Measurements from ENCODE around the gene GRAMD1A. TPM values are rescaled to one million over a fixed set of nuclear protein-coding genes. Genes with fewer than 3 reads are reported as not detected.

The GRAMD1A gene
- total RNA-seq, 2 experiments from 2014 or later: 84.2 to 124 TPM

GRCh38 chr19:34957830-34958751 lies 42.0 kb upstream of the GRAMD1A start:
- ChIA-PET CTCF (ENCODE audit: unreplicated experiment) (no interaction called here), POLR2A (no interaction called here)
- peaks cover 14% of the 10 kb centered on the region for H3K9me3 ChIP-seq (ENCODE audit: low read length)
- H3K27ac ChIP-seq (ENCODE audit: low read depth, low read length, poor library complexity, severe bottlenecking): no peak overlapping the region
- no peak for DNase-seq (ENCODE audit: low spot score)
- H3K4me2 ChIP-seq (ENCODE audit: low read length): no peak overlapping the region
- peaks cover 16% of the 10 kb centered on the region for H3K4me1 ChIP-seq (ENCODE audit: insufficient read depth, low read length, poor library complexity, severe bottlenecking)
- TF ChIP-seq, protein P1, sequence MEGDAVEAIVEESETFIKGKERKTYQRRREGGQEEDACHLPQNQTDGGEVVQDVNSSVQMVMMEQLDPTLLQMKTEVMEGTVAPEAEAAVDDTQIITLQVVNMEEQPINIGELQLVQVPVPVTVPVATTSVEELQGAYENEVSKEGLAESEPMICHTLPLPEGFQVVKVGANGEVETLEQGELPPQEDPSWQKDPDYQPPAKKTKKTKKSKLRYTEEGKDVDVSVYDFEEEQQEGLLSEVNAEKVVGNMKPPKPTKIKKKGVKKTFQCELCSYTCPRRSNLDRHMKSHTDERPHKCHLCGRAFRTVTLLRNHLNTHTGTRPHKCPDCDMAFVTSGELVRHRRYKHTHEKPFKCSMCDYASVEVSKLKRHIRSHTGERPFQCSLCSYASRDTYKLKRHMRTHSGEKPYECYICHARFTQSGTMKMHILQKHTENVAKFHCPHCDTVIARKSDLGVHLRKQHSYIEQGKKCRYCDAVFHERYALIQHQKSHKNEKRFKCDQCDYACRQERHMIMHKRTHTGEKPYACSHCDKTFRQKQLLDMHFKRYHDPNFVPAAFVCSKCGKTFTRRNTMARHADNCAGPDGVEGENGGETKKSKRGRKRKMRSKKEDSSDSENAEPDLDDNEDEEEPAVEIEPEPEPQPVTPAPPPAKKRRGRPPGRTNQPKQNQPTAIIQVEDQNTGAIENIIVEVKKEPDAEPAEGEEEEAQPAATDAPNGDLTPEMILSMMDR (conservative IDR thresholded peaks at IDR 0.05; ENCODE audit: low read length): no peak
- TF ChIP-seq EZH2phosphoT487 (IDR thresholded peaks at IDR 0.05; ENCODE audit: borderline replicate concordance, low read depth, low read length): no peak
- no peak overlapping the region for H3K4me3 ChIP-seq (ENCODE audit: low read depth, low read length, poor library complexity, severe bottlenecking)
- H3K9me2 ChIP-seq (ENCODE audit: insufficient read depth, low read length): no peaks in the 10 kb centered on the region
- H3K79me2 ChIP-seq (ENCODE audit: insufficient read depth, low read depth, low read length): peaks cover 12% of the 10 kb centered on the region; the same call in 1 of the 2 replicates
- intact Hi-C loops (cut with micrococcal nuclease; ENCODE audit: unreplicated experiment): no loop called here
- peaks cover 41% of the 10 kb centered on the region for H3K36me3 ChIP-seq (ENCODE audit: insufficient read depth, low read length)
- H4K20me1 ChIP-seq (ENCODE audit: insufficient read depth, low read length): no peaks in the 10 kb centered on the region
- BruUV-seq (replicated peaks): no TSS peak
- H2AFZ ChIP-seq (ENCODE audit: low read length): no peak overlapping the region

DNA sequence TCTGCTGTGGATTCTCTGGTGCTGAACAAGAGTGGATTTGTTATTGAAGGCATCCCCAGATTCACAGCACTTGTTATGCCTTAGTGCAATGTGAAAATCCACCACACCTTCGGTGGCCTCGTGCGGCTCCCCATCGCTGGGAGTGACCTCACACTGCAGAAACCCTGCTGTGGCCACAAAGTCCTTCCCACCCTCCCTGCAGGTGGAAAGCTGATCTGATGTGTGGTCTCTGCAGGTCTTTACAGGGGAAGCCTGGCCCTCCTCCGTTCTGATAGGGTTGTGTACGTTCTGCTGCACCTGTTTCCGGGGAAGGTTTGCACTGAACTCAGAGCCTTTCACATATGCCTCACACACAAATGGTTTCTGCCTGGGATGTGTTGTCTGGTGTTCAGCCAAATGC lies 41.1 kb upstream of the GRAMD1A start:
- no peaks in the 10 kb centered on the region for H4K20me1 ChIP-seq (ENCODE audit: insufficient read depth, low read length)
- H3K79me2 ChIP-seq (ENCODE audit: insufficient read depth, low read depth, low read length): peaks cover 16% of the 10 kb centered on the region; the same call in 1 of the 2 replicates
- intact Hi-C loops (cut with micrococcal nuclease; ENCODE audit: unreplicated experiment): no loop called here
- no TSS peak for BruUV-seq (replicated peaks)
- H3K27ac ChIP-seq (ENCODE audit: low read depth, low read length, poor library complexity, severe bottlenecking): no peak overlapping the region
- peaks cover 19% of the 10 kb centered on the region for H3K4me1 ChIP-seq (ENCODE audit: insufficient read depth, low read length, poor library complexity, severe bottlenecking)
- TF ChIP-seq, protein P1 (conservative IDR thresholded peaks at IDR 0.05; ENCODE audit: low read length): no peak
- no peak for TF ChIP-seq EZH2phosphoT487 (IDR thresholded peaks at IDR 0.05; ENCODE audit: borderline replicate concordance, low read depth, low read length)
- H3K36me3 ChIP-seq (ENCODE audit: insufficient read depth, low read length): peaks cover 41% of the 10 kb centered on the region
- no peak overlapping the region for H2AFZ ChIP-seq (ENCODE audit: low read length)
- H3K4me3 ChIP-seq (ENCODE audit: low read depth, low read length, poor library complexity, severe bottlenecking): no peak overlapping the region
- ChIA-PET CTCF (ENCODE audit: unreplicated experiment) (no interaction called here), POLR2A (no interaction called here)
- no peaks in the 10 kb centered on the region for H3K9me2 ChIP-seq (ENCODE audit: insufficient read depth, low read length)
- H3K4me2 ChIP-seq (ENCODE audit: low read length): no peak overlapping the region
- H3K9me3 ChIP-seq (ENCODE audit: low read length): peaks cover 5% of the 10 kb centered on the region; the same call in 1 of the 2 replicates
- DNase-seq (ENCODE audit: low spot score): no peak
